Skeletal muscle satellite cell (primary cell): ENCODE data around the gene CALN1.

ENCODE experiments used
- H3K27me3 ChIP-seq: 2 replicates; pipeline ENCODE4 v1.7.0; 2013; ENCODE audit warnings: low read length; ENCODE audit not compliant: control insufficient read depth, insufficient read depth
- H3K36me3 ChIP-seq: 2 replicates; pipeline ENCODE4 v1.7.0; 2013; ENCODE audit warnings: mild to moderate bottlenecking, control low read depth, low read length; ENCODE audit not compliant: insufficient read depth
- H3K4me1 ChIP-seq: 2 replicates; pipeline ENCODE4 v1.7.0; 2013; ENCODE audit warnings: low read length; ENCODE audit not compliant: control insufficient read depth, insufficient read depth
- H3K4me2 ChIP-seq: 2 replicates; pipeline ENCODE4 v1.7.0; 2013; ENCODE audit warnings: mild to moderate bottlenecking, low read length
- H3K4me3 ChIP-seq: 2 replicates; pipeline ENCODE4 v1.7.0; 2013; ENCODE audit warnings: low read length
- H3K9ac ChIP-seq: 2 replicates; pipeline ENCODE4 v1.7.0; 2013; ENCODE audit warnings: mild to moderate bottlenecking, low read depth, low read length, moderate library complexity
- H3K9me3 ChIP-seq: replicated peaks from 2 replicates; pipeline ENCODE4 v1.7.0; 2013; ENCODE audit warnings: mild to moderate bottlenecking, control low read depth, low read length

Gene CALN1

DNA sequence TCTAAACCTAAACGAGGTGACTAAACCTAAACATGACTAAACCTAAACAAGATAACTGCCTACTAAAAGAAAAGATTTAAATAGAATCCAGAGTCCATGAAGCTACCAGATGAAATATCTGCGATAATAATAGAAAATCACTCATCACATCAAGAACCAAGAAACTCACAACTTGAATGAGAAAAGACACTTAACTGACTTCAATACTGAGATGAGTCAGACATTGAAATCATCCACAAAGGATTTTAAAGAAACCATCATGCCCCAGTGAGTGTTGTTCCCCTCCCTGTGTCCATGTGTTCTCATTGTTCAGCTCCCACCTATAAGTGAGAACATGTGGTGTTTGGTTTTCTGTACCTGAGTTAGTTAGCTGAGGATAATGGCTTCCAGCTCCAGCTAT is 416.0 kb downstream of the CALN1 start:
- Histone ChIP-seq H3K9me3 (peaks cover 3% of the 10 kb centered on the region), H3K4me1 (no peaks in the 10 kb centered on the region), H3K27me3 (no peaks in the 10 kb centered on the region), H3K4me2 (no peak overlapping the region), H3K9ac (no peak overlapping the region), H3K36me3 (no peaks in the 10 kb centered on the region), H3K4me3 (no peak overlapping the region)

DNA sequence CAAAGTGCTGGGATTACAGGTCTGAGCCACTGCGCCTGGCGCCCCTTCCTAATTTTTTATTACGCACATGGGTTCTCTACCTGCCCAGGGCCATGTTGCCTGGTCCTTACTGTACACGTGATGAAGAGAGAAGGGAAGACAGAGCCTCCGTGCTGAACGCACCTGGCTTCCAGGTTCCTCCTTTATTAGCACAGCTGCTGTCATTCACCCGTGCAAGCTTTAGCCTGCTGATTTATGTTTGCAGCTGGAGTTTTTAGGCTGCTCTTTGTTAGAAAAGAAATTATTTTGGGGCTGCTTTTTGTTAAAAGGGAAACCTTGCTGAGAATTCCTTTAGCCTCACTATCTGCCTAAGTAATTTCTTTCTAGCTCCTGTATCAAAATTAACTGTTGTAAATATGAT is 417.0 kb downstream of the CALN1 start:
- H3K27me3 ChIP-seq, result no peaks in the 10 kb centered on the region
- no peaks in the 10 kb centered on the region for H3K36me3 ChIP-seq
- H3K4me3 ChIP-seq, result no peak overlapping the region
- H3K4me2 ChIP-seq, result no peak overlapping the region
- H3K9ac ChIP-seq, result no peak overlapping the region
- peaks cover 3% of the 10 kb centered on the region for H3K9me3 ChIP-seq
- H3K4me1 ChIP-seq, result no peaks in the 10 kb centered on the region

DNA sequence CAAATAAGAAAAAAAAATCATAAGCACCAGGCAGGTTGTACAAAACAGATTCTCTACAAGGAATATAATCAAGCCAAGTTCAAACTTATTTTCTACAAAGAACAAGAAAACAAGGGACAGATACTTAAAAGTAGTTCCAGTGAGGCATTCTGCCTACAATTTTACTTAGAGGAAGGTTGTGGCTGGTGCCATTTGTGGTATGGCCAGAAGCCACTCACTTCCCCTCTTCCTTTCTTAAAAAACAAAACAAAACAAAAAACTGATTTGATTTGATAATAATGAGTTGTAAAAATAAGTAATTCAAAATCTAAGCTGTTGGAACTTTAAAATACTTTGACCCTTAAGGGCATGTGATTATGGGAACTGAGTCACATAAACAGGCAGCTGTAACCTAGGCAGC is 420.6 kb downstream of the CALN1 start:
- H3K9me3 ChIP-seq, result peaks cover 3% of the 10 kb centered on the region

DNA sequence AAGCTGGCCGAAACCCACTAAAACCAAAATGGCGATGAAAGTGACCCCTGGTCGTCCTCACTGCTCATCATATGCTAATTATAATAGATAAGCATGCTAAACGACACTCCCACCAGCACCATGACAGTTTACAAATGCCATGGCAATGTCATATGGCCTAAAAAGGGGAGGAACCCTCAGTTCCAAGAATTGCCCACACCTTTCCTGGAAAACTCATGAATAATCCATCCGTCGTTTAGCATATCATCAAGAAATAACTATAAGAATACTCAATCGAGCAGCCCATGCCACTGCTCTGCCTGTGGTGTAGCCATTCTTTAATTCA is 422.0 kb downstream of the CALN1 start:
- no peak overlapping the region for H3K4me2 ChIP-seq
- H3K4me3 ChIP-seq, result no peak overlapping the region
- H3K36me3 ChIP-seq, result no peaks in the 10 kb centered on the region
- H3K4me1 ChIP-seq, result no peaks in the 10 kb centered on the region
- no peaks in the 10 kb centered on the region for H3K27me3 ChIP-seq
- no peaks in the 10 kb centered on the region for H3K9me3 ChIP-seq
- no peak overlapping the region for H3K9ac ChIP-seq

More for the DNA sequence above, 420.6 kb downstream of the CALN1 start:
- no peak overlapping the region for H3K4me2 ChIP-seq
- no peak overlapping the region for H3K9ac ChIP-seq
- H3K4me1 ChIP-seq, result no peaks in the 10 kb centered on the region
- H3K27me3 ChIP-seq, result no peaks in the 10 kb centered on the region
- no peak overlapping the region for H3K4me3 ChIP-seq
- H3K36me3 ChIP-seq, result no peaks in the 10 kb centered on the region

DNA sequence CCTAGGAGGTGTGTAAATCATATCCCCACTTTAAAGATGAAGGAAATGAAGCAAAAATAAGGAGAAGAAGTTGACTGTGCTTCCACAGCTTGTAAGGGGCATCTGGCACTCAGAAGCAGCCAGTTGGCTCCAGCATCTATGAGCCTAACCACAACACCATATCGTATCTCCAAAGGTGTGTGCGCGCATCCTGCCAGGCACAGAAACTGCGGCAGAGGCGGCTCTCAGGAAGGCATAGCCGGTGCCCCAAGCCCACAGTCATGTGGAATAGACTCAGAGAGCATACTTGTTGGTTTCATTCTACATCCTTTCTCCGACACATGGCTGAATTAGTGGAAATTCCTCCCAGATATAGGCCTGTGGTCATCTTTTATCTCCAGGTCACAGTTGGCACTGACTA is 423.9 kb downstream of the CALN1 start:
- H3K9ac ChIP-seq, result no peak overlapping the region
- no peaks in the 10 kb centered on the region for H3K9me3 ChIP-seq
- no peak overlapping the region for H3K4me2 ChIP-seq
- H3K4me1 ChIP-seq, result no peaks in the 10 kb centered on the region
- no peaks in the 10 kb centered on the region for H3K27me3 ChIP-seq
- H3K36me3 ChIP-seq, result no peaks in the 10 kb centered on the region
- no peak overlapping the region for H3K4me3 ChIP-seq

DNA sequence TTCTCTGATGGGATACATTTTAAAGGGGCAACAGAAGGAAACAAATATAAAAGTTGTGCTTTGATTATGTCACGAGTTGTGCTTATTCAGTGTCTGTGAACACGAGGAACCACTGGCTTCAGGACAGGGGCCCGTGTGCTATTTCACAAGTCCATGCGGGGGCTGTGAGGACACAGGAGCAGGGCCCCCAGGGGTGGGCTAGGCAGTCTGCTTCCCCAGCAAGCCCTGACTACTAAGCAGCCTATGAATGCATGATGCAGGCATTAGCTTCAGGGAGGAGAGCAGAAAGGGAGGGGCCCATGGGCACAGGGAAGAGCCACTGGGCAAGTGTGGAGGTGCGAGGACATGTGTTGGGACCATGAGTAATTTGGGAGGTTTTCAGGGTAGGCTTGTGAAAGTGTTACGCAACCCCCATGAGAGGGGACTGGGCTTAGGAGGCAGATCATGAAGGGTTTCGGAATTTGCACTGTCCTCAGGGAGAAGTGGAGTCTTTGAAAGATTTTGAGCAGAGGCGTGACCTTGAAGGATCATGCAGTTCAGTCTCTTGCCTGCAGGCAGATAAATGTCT is 424.9 kb downstream of the CALN1 start:
- H3K4me1 ChIP-seq, result no peaks in the 10 kb centered on the region
- no peaks in the 10 kb centered on the region for H3K9me3 ChIP-seq
- H3K4me2 ChIP-seq, result no peak overlapping the region
- H3K9ac ChIP-seq, result no peak overlapping the region
- no peaks in the 10 kb centered on the region for H3K36me3 ChIP-seq
- H3K27me3 ChIP-seq, result no peaks in the 10 kb centered on the region
- H3K4me3 ChIP-seq, result no peak overlapping the region

DNA sequence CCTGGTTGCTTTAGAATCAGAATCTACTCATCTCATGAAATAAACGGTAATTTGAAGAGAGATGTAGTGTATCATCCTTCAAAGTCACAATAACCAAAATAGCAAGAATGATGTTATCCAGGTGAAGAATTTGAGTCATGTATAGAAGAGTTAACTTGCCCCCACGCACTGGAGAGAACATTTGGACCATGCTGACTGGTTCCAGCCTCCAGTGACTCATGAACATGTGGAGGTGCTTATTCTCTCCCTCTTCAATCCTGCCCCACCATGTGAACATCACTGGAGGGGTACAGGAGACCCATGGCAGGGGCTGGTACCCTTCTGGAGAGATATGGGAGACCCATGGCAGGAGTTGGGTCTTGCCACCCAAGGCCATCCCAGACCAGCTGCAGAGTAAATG is 427.8 kb downstream of the CALN1 start:
- Histone ChIP-seq H3K4me3 (no peak overlapping the region), H3K9me3 (peaks cover 3% of the 10 kb centered on the region), H3K27me3 (no peaks in the 10 kb centered on the region), H3K4me2 (no peak overlapping the region), H3K4me1 (no peaks in the 10 kb centered on the region), H3K36me3 (no peaks in the 10 kb centered on the region), H3K9ac (no peak overlapping the region)

DNA sequence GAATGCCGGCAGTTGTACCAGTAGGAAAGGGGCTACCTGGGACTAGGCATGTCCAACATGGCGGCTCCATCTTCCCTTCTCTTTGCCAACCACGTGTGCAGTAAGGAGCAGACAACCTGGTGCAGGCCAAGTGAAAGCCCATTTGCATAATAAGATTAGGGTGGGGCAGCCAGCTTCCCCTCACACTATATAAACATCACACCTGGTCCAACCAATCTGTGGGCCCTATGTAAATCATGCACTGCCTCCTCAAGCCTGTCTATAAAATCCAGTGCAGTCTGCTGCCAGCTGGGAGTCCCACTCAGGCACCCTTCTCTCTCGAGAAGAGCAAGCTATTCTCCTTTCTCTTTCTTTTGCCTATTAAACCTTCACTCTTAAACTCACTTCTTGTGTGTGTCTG is 429.3 kb downstream of the CALN1 start:
- Histone ChIP-seq H3K4me2 (no peak overlapping the region), H3K9ac (no peak overlapping the region), H3K27me3 (no peaks in the 10 kb centered on the region), H3K9me3 (peaks cover 3% of the 10 kb centered on the region), H3K4me1 (no peaks in the 10 kb centered on the region), H3K36me3 (no peaks in the 10 kb centered on the region), H3K4me3 (no peak overlapping the region)

DNA sequence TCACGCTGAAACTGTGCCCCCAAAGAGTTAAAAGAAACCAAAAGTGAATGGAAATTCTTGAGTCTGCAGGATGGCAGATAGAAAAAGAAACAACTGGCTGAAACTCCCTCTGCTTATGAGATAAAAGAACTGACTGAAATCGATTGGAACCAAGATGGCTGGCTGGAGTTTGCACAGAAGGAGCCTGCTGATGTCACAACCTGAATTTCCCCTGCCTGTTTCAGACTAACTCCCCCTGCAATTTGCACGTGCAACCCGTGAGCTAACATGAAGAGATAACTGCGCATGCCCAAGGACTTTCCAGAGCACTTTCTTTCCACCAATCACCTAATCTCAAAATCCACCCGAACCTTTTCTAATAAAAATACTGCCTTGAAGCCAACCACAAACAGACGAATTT is 435.5 kb downstream of the CALN1 start:
- no peak overlapping the region for H3K9ac ChIP-seq
- peaks cover 7% of the 10 kb centered on the region for H3K9me3 ChIP-seq
- H3K36me3 ChIP-seq, result no peaks in the 10 kb centered on the region

DNA sequence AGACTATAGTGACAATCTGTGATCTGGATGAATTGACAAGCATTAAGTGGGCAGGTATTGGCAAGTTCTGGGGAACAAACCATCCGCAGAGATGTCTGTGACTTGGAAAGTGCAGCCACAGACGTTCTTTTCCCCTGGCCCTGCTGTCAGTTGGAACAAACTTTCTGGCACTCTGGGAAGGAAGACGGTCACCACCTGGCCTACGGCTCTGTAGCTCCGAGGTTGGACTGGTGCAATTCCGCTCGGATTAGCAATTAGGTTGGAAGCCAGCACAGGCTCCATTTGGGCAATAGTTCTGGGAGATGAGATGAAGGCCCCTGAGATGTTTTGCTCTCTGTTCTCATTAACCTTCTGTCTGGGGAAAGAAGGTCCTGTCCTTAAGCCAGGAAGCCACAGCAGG is 437.5 kb downstream of the CALN1 start:
- peaks cover 4% of the 10 kb centered on the region for H3K9me3 ChIP-seq
- H3K36me3 ChIP-seq, result no peaks in the 10 kb centered on the region
- no peaks in the 10 kb centered on the region for H3K4me1 ChIP-seq
- no peak overlapping the region for H3K9ac ChIP-seq
- no peak overlapping the region for H3K4me3 ChIP-seq
- H3K27me3 ChIP-seq, result no peaks in the 10 kb centered on the region
- H3K4me2 ChIP-seq, result no peak overlapping the region

More for the DNA sequence above, 435.5 kb downstream of the CALN1 start:
- Histone ChIP-seq H3K4me1 (no peaks in the 10 kb centered on the region), H3K4me3 (no peak overlapping the region), H3K27me3 (no peaks in the 10 kb centered on the region), H3K4me2 (no peak overlapping the region)

DNA sequence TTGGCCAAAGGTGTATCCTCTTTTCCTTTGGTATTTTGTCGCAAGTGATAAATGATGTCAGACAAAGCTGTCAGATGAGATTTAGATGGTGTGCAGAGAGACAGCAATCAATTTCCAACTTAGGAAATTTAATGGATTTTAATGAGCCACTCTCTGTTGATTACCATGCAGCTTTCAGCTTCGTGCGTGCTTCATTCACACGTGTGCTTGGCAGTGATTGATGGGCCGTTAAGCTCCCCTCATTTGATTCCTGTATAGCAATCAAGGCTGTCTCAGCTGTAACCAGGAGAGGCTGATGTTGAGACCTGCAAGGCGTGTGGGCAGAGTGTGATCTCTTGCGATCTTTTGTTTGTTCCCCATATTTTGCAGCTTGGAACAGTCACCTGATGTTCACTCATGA is 439.6 kb downstream of the CALN1 start:
- Histone ChIP-seq H3K4me1 (no peaks in the 10 kb centered on the region), H3K36me3 (no peaks in the 10 kb centered on the region), H3K9ac (no peak overlapping the region), H3K4me3 (no peak overlapping the region), H3K4me2 (no peak overlapping the region), H3K27me3 (no peaks in the 10 kb centered on the region), H3K9me3 (peaks cover 4% of the 10 kb centered on the region)

DNA sequence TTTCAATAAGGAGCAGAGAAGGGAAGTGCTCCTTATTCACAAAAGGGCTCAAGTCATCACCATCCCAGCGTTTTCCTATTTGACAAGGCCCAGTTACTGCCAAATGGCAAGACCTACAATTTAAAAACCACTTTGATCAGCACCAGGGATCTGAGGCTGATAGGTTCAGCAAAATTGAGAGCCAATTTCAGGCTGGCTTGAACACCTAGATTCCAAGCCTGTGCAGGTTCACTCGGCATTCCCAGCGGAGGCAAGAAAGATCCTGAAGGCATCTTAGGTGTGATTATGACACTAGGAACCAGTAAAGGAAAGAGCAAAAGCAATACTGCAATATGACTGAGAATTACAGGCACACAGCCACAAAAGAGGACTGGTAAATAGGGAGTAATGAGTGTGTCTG is 441.4 kb downstream of the CALN1 start:
- Histone ChIP-seq H3K9me3 (no peaks in the 10 kb centered on the region), H3K4me2 (no peak overlapping the region), H3K27me3 (no peaks in the 10 kb centered on the region), H3K9ac (no peak overlapping the region), H3K4me3 (no peak overlapping the region), H3K4me1 (no peaks in the 10 kb centered on the region), H3K36me3 (no peaks in the 10 kb centered on the region)
